Astrocyte (in vitro differentiated cells and primary cell): ENCODE measurements around the gene TRAF1. TPM values are rescaled to one million over a fixed set of nuclear protein-coding genes. Genes with fewer than 3 reads are reported as not detected.
"Not testable (repeated sequence)": the region's sequence is repeated elsewhere in the genome, so short reads cannot be mapped to it uniquely, and the experiment has no call there.

ENCODE experiments used
- DNase-seq: peaks from one replicate; pipeline ENCODE4 v3.0.0-alpha.2; 2010; ENCODE audit warnings: low read depth
- FAIRE-seq: peaks from 2 replicates; lab custom pipeline; 2011; peaks lifted over from hg19 to GRCh38; lab: Jason Lieb, UNC
- H2AFZ ChIP-seq: 2 replicates; pipeline ENCODE4 v1.6.0; 2012; ENCODE audit warnings: low read depth, low read length, inconsistent platforms
- H3K27ac ChIP-seq: 2 replicates; pipeline ENCODE4 v1.5.1; 2011; ENCODE audit warnings: low read depth, low read length, inconsistent platforms
- H3K27me3 ChIP-seq: 2 replicates; pipeline ENCODE4 v1.6.0; 2011; ENCODE audit warnings: low read length, inconsistent platforms; ENCODE audit not compliant: insufficient read depth
- H3K36me3 ChIP-seq: 2 replicates; pipeline ENCODE4 v1.5.1; 2011; ENCODE audit warnings: low read length, inconsistent platforms; ENCODE audit not compliant: insufficient read depth
- H3K4me1 ChIP-seq: 2 replicates; pipeline ENCODE4 v1.5.1; 2011; ENCODE audit warnings: low read length, inconsistent platforms; ENCODE audit not compliant: insufficient read depth
- H3K4me2 ChIP-seq: 2 replicates; pipeline ENCODE4 v1.6.0; 2012; ENCODE audit warnings: low read length, inconsistent platforms
- H3K4me3 ChIP-seq: 2 replicates; pipeline ENCODE4 v1.5.1; 2011; ENCODE audit warnings: low read depth, mild to moderate bottlenecking, low read length, inconsistent platforms; ENCODE audit not compliant: insufficient read depth
- H3K79me2 ChIP-seq: 2 replicates; pipeline ENCODE4 v1.6.0; 2012; ENCODE audit warnings: mild to moderate bottlenecking, low read length, inconsistent platforms; ENCODE audit not compliant: insufficient read depth
- H3K9ac ChIP-seq: 2 replicates; pipeline ENCODE4 v1.6.0; 2012; ENCODE audit warnings: mild to moderate bottlenecking, low read length, inconsistent platforms
- H3K9me3 ChIP-seq: 2 replicates; pipeline ENCODE4 v1.5.1; 2012; ENCODE audit warnings: low read depth, mild to moderate bottlenecking, low read length, inconsistent platforms; ENCODE audit not compliant: insufficient read depth
- H4K20me1 ChIP-seq: 2 replicates; pipeline ENCODE4 v1.6.0; 2012; ENCODE audit warnings: low read length, inconsistent platforms; ENCODE audit not compliant: insufficient read depth
- H3K27ac Mint-ChIP-seq: one replicate; pipeline ENCODE4 v1.8.0; 2021; ENCODE audit warnings: mild to moderate bottlenecking, mixed read lengths; ENCODE audit not compliant: unreplicated experiment
- H3K27me3 Mint-ChIP-seq: one replicate; pipeline ENCODE4 v1.8.0; 2021; ENCODE audit warnings: low read depth, mixed read lengths; ENCODE audit not compliant: unreplicated experiment
- H3K36me3 Mint-ChIP-seq: one replicate; pipeline ENCODE4 v1.8.0; 2021; ENCODE audit warnings: low read depth, mixed read lengths; ENCODE audit not compliant: unreplicated experiment
- H3K4me1 Mint-ChIP-seq: one replicate; pipeline ENCODE4 v1.8.0; 2021; ENCODE audit warnings: low read depth, mixed read lengths; ENCODE audit not compliant: unreplicated experiment
- H3K4me3 Mint-ChIP-seq: one replicate; pipeline ENCODE4 v1.8.0; 2021; ENCODE audit warnings: mild to moderate bottlenecking, moderate library complexity, mixed read lengths; ENCODE audit not compliant: unreplicated experiment
- H3K9me3 Mint-ChIP-seq: one replicate; pipeline ENCODE4 v1.8.0; 2021; ENCODE audit warnings: mild to moderate bottlenecking, mixed read lengths; ENCODE audit not compliant: unreplicated experiment
- CTCF ChIP-seq: IDR thresholded peaks from 2 replicates; pipeline ENCODE4 v1.5.1; 2011; ENCODE audit warnings: low read depth, mild to moderate bottlenecking, inconsistent platforms, low read length, moderate library complexity; ENCODE audit not compliant: insufficient read depth
- EZH2 ChIP-seq: IDR thresholded peaks from 2 replicates; pipeline ENCODE4 v1.6.1; 2012; ENCODE audit warnings: mild to moderate bottlenecking, low read length, inconsistent platforms; ENCODE audit not compliant: insufficient read depth
- total RNA-seq: library from RNA; stranded (reverse); gene quantifications from 2 replicates; pipeline ENCODE4 v1.2.1, GENCODE V29; 2021

Gene TRAF1
- total RNA-seq, 1 donor from 2014 or later, result 4.2 TPM

GRCh38 chr9:120974181-120974580 lies 47.6 kb upstream of the TRAF1 start:
- H3K27ac ChIP-seq, result no peak overlapping the region
- H4K20me1 ChIP-seq, result no peaks in the 10 kb centered on the region
- no peak for FAIRE-seq

GRCh38 chr9:120971938-120972337 lies 45.3 kb upstream of the TRAF1 start:
- TF ChIP-seq EZH2 (no peak), CTCF (no peak)
- peaks cover 9% of the 10 kb centered on the region for H3K4me1 Mint-ChIP-seq
- no peaks in the 10 kb centered on the region for H3K27me3 ChIP-seq
- H3K4me3 Mint-ChIP-seq, result no peak overlapping the region
- DNase-seq (no peak), FAIRE-seq (no peak)
- no peak overlapping the region for H2AFZ ChIP-seq
- H3K27me3 Mint-ChIP-seq, result peaks cover 3% of the 10 kb centered on the region
- H3K36me3 Mint-ChIP-seq, result no peaks in the 10 kb centered on the region
- no peaks in the 10 kb centered on the region for H3K4me1 ChIP-seq
- no peaks in the 10 kb centered on the region for H3K9me3 ChIP-seq
- no peaks in the 10 kb centered on the region for H3K36me3 ChIP-seq
- no peak overlapping the region for H3K4me3 ChIP-seq
- H3K79me2 ChIP-seq, result no peaks in the 10 kb centered on the region
- no peaks in the 10 kb centered on the region for H3K9me3 Mint-ChIP-seq
- no peak overlapping the region for H3K27ac ChIP-seq
- no peaks in the 10 kb centered on the region for H4K20me1 ChIP-seq
- no peak overlapping the region for H3K4me2 ChIP-seq
- no peak overlapping the region for H3K9ac ChIP-seq
- H3K27ac Mint-ChIP-seq, result no peak overlapping the region

More at GRCh38 chr9:120974181-120974580, 47.6 kb upstream of the TRAF1 start:
- H2AFZ ChIP-seq, result no peak overlapping the region
- Mint-ChIP-seq H3K27ac (peak overlapping the region; percentile 2), H3K4me1 (peaks cover 9% of the 10 kb centered on the region), H3K36me3 (no peaks in the 10 kb centered on the region), H3K4me3 (no peak overlapping the region), H3K9me3 (no peaks in the 10 kb centered on the region), H3K27me3 (peaks cover 7% of the 10 kb centered on the region)
- H3K27me3 ChIP-seq, result no peaks in the 10 kb centered on the region
- TF ChIP-seq CTCF (no peak), EZH2 (no peak)
- no peaks in the 10 kb centered on the region for H3K4me1 ChIP-seq
- H3K9me3 ChIP-seq, result no peaks in the 10 kb centered on the region
- H3K79me2 ChIP-seq, result no peaks in the 10 kb centered on the region
- no peak for DNase-seq
- H3K4me2 ChIP-seq, result no peak overlapping the region
- H3K9ac ChIP-seq, result no peak overlapping the region
- H3K36me3 ChIP-seq, result no peaks in the 10 kb centered on the region
- no peak overlapping the region for H3K4me3 ChIP-seq

GRCh38 chr9:120971471-120971870 lies 44.9 kb upstream of the TRAF1 start:
- not testable (repeated sequence) for H3K27me3 Mint-ChIP-seq

More at GRCh38 chr9:120971471-120971870, 44.9 kb upstream of the TRAF1 start:
- H3K79me2 ChIP-seq, H3K36me3 Mint-ChIP-seq, H3K9me3 Mint-ChIP-seq, H3K27ac ChIP-seq, H3K27ac Mint-ChIP-seq, DNase-seq, H3K9me3 ChIP-seq, H4K20me1 ChIP-seq, H3K4me3 ChIP-seq, H3K4me3 Mint-ChIP-seq, H3K4me1 ChIP-seq, H2AFZ ChIP-seq, FAIRE-seq, H3K9ac ChIP-seq, H3K4me1 Mint-ChIP-seq, H3K36me3 ChIP-seq, H3K27me3 ChIP-seq, H3K4me2 ChIP-seq: not testable (repeated sequence)
